HCT116 (cell line): ENCODE measurements around the gene USP21. TPM values are rescaled to one million over a fixed set of nuclear protein-coding genes. Genes with fewer than 3 reads are reported as not detected.
A peak's percentile ranks its signal among the peaks of the same experiment; 100 is the strongest.

Experiments
- ATAC-seq: fragments of 200-7000 bp; cut with Tn5 transposase; 2 replicates; pipeline ENCODE4 v1.9.1; 2020; ENCODE audit warnings: mild to moderate bottlenecking, moderate library complexity
- BruUV-seq: library from RNA; stranded (reverse); fragments of 400-500 nt; replicated peaks from 2 replicates; lab custom pipeline; 2021; lab: Mats Ljungman, UMichigan
- CTCF ChIA-PET: fragments of 300-600 bp; sonication (Branson Sonifier 250); formaldehyde crosslinking; loops from one replicate; lab custom pipeline; 2021; ENCODE audit warnings: antibody characterized with exemption; lab: Charles Lee
- POLR2A ChIA-PET: fragments of 300-600, 350-600 bp; sonication (Branson Sonifier 250); formaldehyde crosslinking; loops from one replicate; lab custom pipeline; 2021; ENCODE audit warnings: antibody characterized with exemption; lab: Charles Lee
- RAD21 ChIA-PET, 2 experiments: fragments of 300-600 bp; sonication (Branson Sonifier 250); formaldehyde crosslinking; loops; one replicate each; lab custom pipeline; 2023; ENCODE audit warnings: low total read pairs in 2 of 2; ENCODE audit not compliant: uncharacterized antibody in 2 of 2, unreplicated experiment in 2 of 2, low non-redundant PET in 1 of 2; lab: Charles Lee
- DNase-seq: peaks from one replicate; pipeline ENCODE4 v3.0.0-alpha.2; 2010; ENCODE audit warnings: low read depth, low spot score
- H2AFZ ChIP-seq: fragments of 200-600 bp; shearing (Covaris generic), sonication (generic); 2 replicates; pipeline ENCODE4 v1.6.1; 2017; ENCODE audit warnings: low read depth, mixed run types, mixed read lengths, antibody characterized with exemption, low read length; ENCODE audit not compliant: poor library complexity, severe bottlenecking
- H3K27ac ChIP-seq: 2 replicates; pipeline ENCODE4 v1.5.1; 2012; ENCODE audit warnings: low read depth, low read length
- H3K27me3 ChIP-seq: fragments of 200-600 bp; sonication (generic); 2 replicates; pipeline ENCODE4 v1.6.1; 2016; ENCODE audit warnings: mixed run types, low read length, mixed read lengths; ENCODE audit not compliant: insufficient read depth
- H3K36me3 ChIP-seq, 2 experiments: fragments of 200-500 bp in 1 of 2; fragments of 200-600 bp in 1 of 2; sonication (Bioruptor generic) in 1 of 2; sonication (generic) in 1 of 2; 2 replicates each; pipeline versions ENCODE4 v1.5.1 to v1.6.1; 2014 to 2016; ENCODE audit warnings: low read length in 2 of 2, inconsistent platforms in 1 of 2, mixed read lengths in 1 of 2, mixed run types in 1 of 2; ENCODE audit not compliant: insufficient read depth in 2 of 2, control insufficient read depth in 1 of 2
- H3K4me1 ChIP-seq, 2 experiments: fragments of 200-600 bp in 1 of 2; sonication (generic) in 1 of 2; 2 replicates each; pipeline versions ENCODE4 v1.5.1 to v1.6.1; 2012 to 2017; ENCODE audit warnings: low read length in 2 of 2, inconsistent platforms in 1 of 2, mild to moderate bottlenecking in 1 of 2, mixed read lengths in 1 of 2, mixed run types in 1 of 2, moderate library complexity in 1 of 2; ENCODE audit not compliant: insufficient read depth in 2 of 2, control insufficient read depth in 1 of 2
- H3K4me2 ChIP-seq: fragments of 200-600 bp; sonication (generic); 2 replicates; pipeline ENCODE4 v1.6.1; 2017; ENCODE audit warnings: mixed run types, low read length, mixed read lengths
- H3K4me3 ChIP-seq, 2 experiments: fragments of 200-600 bp in 1 of 2; sonication (generic) in 1 of 2; replicated peaks in 1 of 2; 2 replicates each; pipeline ENCODE4 v1.5.1; 2011 to 2016; ENCODE audit warnings: low read length in 2 of 2, control low read depth in 1 of 2, low read depth in 1 of 2, mild to moderate bottlenecking in 1 of 2, mixed read lengths in 1 of 2, mixed run types in 1 of 2
- H3K79me2 ChIP-seq: fragments of 200-600 bp; sonication (generic); 2 replicates; pipeline ENCODE4 v1.6.1; 2017; ENCODE audit warnings: mild to moderate bottlenecking, mixed run types, low read length, moderate library complexity, mixed read lengths; ENCODE audit not compliant: insufficient read depth
- H3K9ac ChIP-seq: fragments of 200-600 bp; sonication (generic); 2 replicates; pipeline ENCODE4 v1.6.1; 2016; ENCODE audit warnings: low read length, mixed read lengths
- H3K9me2 ChIP-seq: fragments of 200-600 bp; sonication (generic), shearing (Covaris generic); 2 replicates; pipeline ENCODE4 v1.6.1; 2017; ENCODE audit warnings: mixed run types, mild to moderate bottlenecking, moderate library complexity; ENCODE audit not compliant: insufficient read depth
- H3K9me3 ChIP-seq, 2 experiments: fragments of 200-500 bp in 1 of 2; fragments of 200-600 bp in 1 of 2; sonication (Bioruptor generic) in 1 of 2; sonication (generic) in 1 of 2; 2 replicates each; pipeline ENCODE4 v1.6.1; 2014 to 2017; ENCODE audit warnings: low read length in 2 of 2, mixed read lengths in 2 of 2, inconsistent platforms in 1 of 2, low read depth in 1 of 2, mild to moderate bottlenecking in 1 of 2, mixed run types in 1 of 2, moderate library complexity in 1 of 2; ENCODE audit not compliant: control insufficient read depth in 1 of 2, insufficient read depth in 1 of 2
- H4K20me1 ChIP-seq: fragments of 200-600 bp; sonication (generic), shearing (Covaris generic); 2 replicates; pipeline ENCODE4 v1.6.1; 2017; ENCODE audit warnings: mixed run types, mild to moderate bottlenecking, moderate library complexity; ENCODE audit not compliant: insufficient read depth
- CEBPB ChIP-seq: IDR thresholded peaks from 2 replicates; pipeline ENCODE4 v1.6.1; 2012; ENCODE audit warnings: low read depth
- EGR1 ChIP-seq: IDR thresholded peaks from 2 replicates; pipeline ENCODE4 v1.6.1; 2012; ENCODE audit warnings: low read depth
- ELF1 ChIP-seq: IDR thresholded peaks from 2 replicates; pipeline ENCODE4 v1.6.1; 2012; ENCODE audit warnings: low read depth, borderline replicate concordance
- FOSL1 ChIP-seq: IDR thresholded peaks from 2 replicates; pipeline ENCODE4 v1.6.1; 2012; ENCODE audit warnings: low read depth
- SIN3A ChIP-seq: IDR thresholded peaks from 2 replicates; pipeline ENCODE4 v1.6.1; 2012; ENCODE audit warnings: low read depth
- SRF ChIP-seq: IDR thresholded peaks from 2 replicates; pipeline ENCODE4 v1.6.1; 2012; ENCODE audit warnings: low read depth
- TCF7L2 ChIP-seq: IDR thresholded peaks from 2 replicates; pipeline ENCODE4 v1.7.0; 2011; ENCODE audit warnings: borderline replicate concordance, inconsistent platforms; ENCODE audit not compliant: insufficient read depth, insufficient read length; ENCODE audit errors: extremely low read depth
- YY1 ChIP-seq: IDR thresholded peaks from 2 replicates; pipeline ENCODE4 v1.6.1; 2011; ENCODE audit warnings: low read length, low read depth, moderate library complexity, mild to moderate bottlenecking; ENCODE audit not compliant: insufficient replicate concordance; ENCODE audit errors: extremely low read depth
- ZFX ChIP-seq: fragments of 450-650 bp; IDR thresholded peaks from 2 replicates; pipeline ENCODE4 v1.6.1; 2017
- ZNF274 ChIP-seq: fragments of 200-500 bp; sonication (Bioruptor generic); IDR thresholded peaks from 2 replicates; pipeline ENCODE4 v1.6.1; 2014; ENCODE audit warnings: mild to moderate bottlenecking, low read depth, low read length, inconsistent platforms
- intact Hi-C: fragments of 100-400 bp; cut with micrococcal nuclease; formaldehyde crosslinking; loops from 2 replicates; pipeline ENCODE4 v1.10.0; 2022
- total RNA-seq: library from RNA; stranded (reverse); gene quantifications from one replicate; pipeline ENCODE4 v1.2.1, GENCODE V29; 2021; ENCODE audit not compliant: unreplicated experiment
- TF ChIP-seq, protein P1 (sequence below), 3 experiments: fragments of 200-600 bp in 1 of 3; sonication (generic) in 1 of 3; IDR thresholded peaks in 2 of 3; conservative IDR thresholded peaks in 1 of 3; 2 replicates each; pipeline ENCODE4 v1.5.1; 2012 to 2017; ENCODE audit warnings: low read depth in 2 of 3, low read length in 2 of 3, antibody characterized with exemption in 1 of 3, borderline replicate concordance in 1 of 3, control low read depth in 1 of 3, mild to moderate bottlenecking in 1 of 3, mixed read lengths in 1 of 3, mixed run types in 1 of 3, moderate library complexity in 1 of 3; ENCODE audit not compliant: insufficient read depth in 1 of 3
- TF ChIP-seq, protein P2 (sequence below): IDR thresholded peaks from 2 replicates; pipeline ENCODE4 v1.6.1; 2011; ENCODE audit warnings: mild to moderate bottlenecking, low read length, moderate library complexity; ENCODE audit not compliant: insufficient replicate concordance; ENCODE audit errors: extremely low read depth
- TF ChIP-seq, protein P3 (sequence below): IDR thresholded peaks from 2 replicates; pipeline ENCODE4 v1.6.1; 2012

The USP21 gene
- total RNA-seq, 1 experiment from 2014 or later: 22.1 TPM

DNA sequence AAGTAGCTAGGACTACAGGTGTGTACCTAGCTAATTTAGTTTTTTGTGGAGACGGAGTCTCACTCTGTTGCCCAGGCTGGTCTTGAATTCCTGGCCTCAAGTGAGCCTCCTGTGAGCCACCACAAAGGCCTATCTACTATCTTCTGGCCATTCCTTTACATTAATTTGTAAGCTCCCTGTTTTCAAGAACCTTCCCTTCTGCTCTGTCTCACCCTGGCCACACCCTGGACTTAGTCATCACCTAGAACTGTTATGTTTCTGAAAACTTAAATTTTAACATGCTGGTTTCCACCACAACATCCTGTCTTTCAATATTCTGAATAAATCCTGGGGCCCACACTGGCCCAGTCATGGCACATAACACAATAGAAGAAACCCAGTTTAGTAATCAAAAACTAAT is 22.9 kb downstream of the USP21 start:
- TF ChIP-seq FOSL1: peak; percentile 14; the same call in 1 of the 2 replicates
- no peak for TF ChIP-seq YY1
- Histone ChIP-seq H3K27me3 (no peaks in the 10 kb centered on the region), H3K9me2 (no peaks in the 10 kb centered on the region), H3K79me2 (no peaks in the 10 kb centered on the region), H2AFZ (no peak overlapping the region), H3K36me3 (no peaks in the 10 kb centered on the region), H3K9ac (no peak overlapping the region; the same call in 1 of the 2 replicates), H4K20me1 (no peaks in the 10 kb centered on the region), H3K4me2 (peak overlapping the region; percentile 45), H3K27ac (no peak overlapping the region), H3K9me3 (no peaks in the 10 kb centered on the region), H3K4me1 (peaks cover 19 to 34% of the 10 kb centered on the region in 2 experiments), H3K4me3 (peak overlapping the region in 1 of 2 experiments; percentile 4; a peak in 1 of 4 replicates)
- ATAC-seq: no peak
- BruUV-seq: no TSS peak
- intact Hi-C loops: no loop called here
- POLR2A ChIA-PET: interaction anchor here (2.3 kb wide), 1 partner anchor 16 kb away, joined by 13 read pairs; the partner anchor contains the start of gene PPOX
- RAD21 ChIA-PET: no interaction called here
- CTCF ChIA-PET: interaction anchor here (0.9 to 1.7 kb wide), 2 partner anchors 43 to 199 kb away, joined by 3 to 8 read pairs; no protein-coding TSS in a partner anchor
- no peak for DNase-seq

DNA sequence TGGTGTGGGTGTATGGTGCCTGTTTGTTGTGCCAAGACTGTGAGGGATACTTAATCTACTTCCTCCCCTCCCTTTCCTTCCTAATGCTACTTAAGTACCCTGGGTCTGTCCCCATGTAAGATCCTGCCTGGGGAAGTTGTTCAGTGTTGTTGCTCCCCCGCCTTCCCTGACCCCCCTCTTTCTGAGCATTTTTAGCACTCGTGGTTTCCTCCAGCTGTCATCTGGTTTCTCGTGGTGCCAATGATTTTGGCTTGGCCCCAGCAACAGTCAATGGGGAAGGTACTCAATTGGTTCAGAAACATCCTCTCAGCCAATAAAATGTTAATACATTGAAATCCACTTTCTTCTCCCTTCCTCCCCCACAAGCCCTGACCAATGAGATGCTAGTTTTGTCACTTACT is 26.0 kb downstream of the USP21 start:
- ChIA-PET POLR2A (no interaction called here), RAD21 (no interaction called here), CTCF (interaction anchor here (1.2 kb wide), 1 partner anchor 20 kb away, joined by 3 read pairs; no protein-coding TSS in a partner anchor)
- no peaks in the 10 kb centered on the region for H4K20me1 ChIP-seq
- no peak overlapping the region for H3K4me2 ChIP-seq
- no peak overlapping the region for H2AFZ ChIP-seq
- H3K27ac ChIP-seq: no peak overlapping the region
- peaks cover 12 to 24% of the 10 kb centered on the region in 2 experiments for H3K4me1 ChIP-seq
- BruUV-seq: no TSS peak
- no peak overlapping the region for H3K4me3 ChIP-seq
- H3K79me2 ChIP-seq: no peaks in the 10 kb centered on the region
- no peaks in the 10 kb centered on the region for H3K36me3 ChIP-seq
- ATAC-seq (no peak), DNase-seq (no peak)
- H3K9me3 ChIP-seq: no peaks in the 10 kb centered on the region
- intact Hi-C loops: no loop called here
- no peaks in the 10 kb centered on the region for H3K27me3 ChIP-seq
- no peaks in the 10 kb centered on the region for H3K9me2 ChIP-seq
- H3K9ac ChIP-seq: no peak overlapping the region
- TF ChIP-seq ZFX (no peak), CEBPB (no peak), SIN3A (no peak), ZNF274 (no peak), EGR1 (no peak), YY1 (no peak), FOSL1 (no peak), SRF (no peak), TCF7L2 (no peak), ELF1 (no peak)
- TF ChIP-seq, protein P1, sequence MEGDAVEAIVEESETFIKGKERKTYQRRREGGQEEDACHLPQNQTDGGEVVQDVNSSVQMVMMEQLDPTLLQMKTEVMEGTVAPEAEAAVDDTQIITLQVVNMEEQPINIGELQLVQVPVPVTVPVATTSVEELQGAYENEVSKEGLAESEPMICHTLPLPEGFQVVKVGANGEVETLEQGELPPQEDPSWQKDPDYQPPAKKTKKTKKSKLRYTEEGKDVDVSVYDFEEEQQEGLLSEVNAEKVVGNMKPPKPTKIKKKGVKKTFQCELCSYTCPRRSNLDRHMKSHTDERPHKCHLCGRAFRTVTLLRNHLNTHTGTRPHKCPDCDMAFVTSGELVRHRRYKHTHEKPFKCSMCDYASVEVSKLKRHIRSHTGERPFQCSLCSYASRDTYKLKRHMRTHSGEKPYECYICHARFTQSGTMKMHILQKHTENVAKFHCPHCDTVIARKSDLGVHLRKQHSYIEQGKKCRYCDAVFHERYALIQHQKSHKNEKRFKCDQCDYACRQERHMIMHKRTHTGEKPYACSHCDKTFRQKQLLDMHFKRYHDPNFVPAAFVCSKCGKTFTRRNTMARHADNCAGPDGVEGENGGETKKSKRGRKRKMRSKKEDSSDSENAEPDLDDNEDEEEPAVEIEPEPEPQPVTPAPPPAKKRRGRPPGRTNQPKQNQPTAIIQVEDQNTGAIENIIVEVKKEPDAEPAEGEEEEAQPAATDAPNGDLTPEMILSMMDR (IDR thresholded peaks at IDR 0.05 in 2 of 3, conservative IDR thresholded peaks at IDR 0.05 in 1 of 3; ENCODE audit: borderline replicate concordance in 1 of 3, insufficient read depth in 1 of 3, low read depth in 2 of 3, low read length in 2 of 3): no peak
- TF ChIP-seq, protein P2, sequence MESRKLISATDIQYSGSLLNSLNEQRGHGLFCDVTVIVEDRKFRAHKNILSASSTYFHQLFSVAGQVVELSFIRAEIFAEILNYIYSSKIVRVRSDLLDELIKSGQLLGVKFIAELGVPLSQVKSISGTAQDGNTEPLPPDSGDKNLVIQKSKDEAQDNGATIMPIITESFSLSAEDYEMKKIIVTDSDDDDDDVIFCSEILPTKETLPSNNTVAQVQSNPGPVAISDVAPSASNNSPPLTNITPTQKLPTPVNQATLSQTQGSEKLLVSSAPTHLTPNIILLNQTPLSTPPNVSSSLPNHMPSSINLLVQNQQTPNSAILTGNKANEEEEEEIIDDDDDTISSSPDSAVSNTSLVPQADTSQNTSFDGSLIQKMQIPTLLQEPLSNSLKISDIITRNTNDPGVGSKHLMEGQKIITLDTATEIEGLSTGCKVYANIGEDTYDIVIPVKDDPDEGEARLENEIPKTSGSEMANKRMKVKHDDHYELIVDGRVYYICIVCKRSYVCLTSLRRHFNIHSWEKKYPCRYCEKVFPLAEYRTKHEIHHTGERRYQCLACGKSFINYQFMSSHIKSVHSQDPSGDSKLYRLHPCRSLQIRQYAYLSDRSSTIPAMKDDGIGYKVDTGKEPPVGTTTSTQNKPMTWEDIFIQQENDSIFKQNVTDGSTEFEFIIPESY: no peak
- TF ChIP-seq, protein P3, sequence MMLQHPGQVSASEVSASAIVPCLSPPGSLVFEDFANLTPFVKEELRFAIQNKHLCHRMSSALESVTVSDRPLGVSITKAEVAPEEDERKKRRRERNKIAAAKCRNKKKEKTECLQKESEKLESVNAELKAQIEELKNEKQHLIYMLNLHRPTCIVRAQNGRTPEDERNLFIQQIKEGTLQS: no peak
